Measurements from ENCODE around the gene CCL11.

Gene CCL11

GRCh38 chr17:34257986-34258326 lies 27.6 kb upstream of the CCL11 start:
- DNase-seq = no peak

GRCh38 chr17:34259146-34259545 lies 26.4 kb upstream of the CCL11 start:
- no peak for DNase-seq

- no peak for DNase-seq
Measured at GRCh38 chr17:34260861-34261260, 24.7 kb upstream of the CCL11 start.

GRCh38 chr17:34261568-34262337 lies 23.8 kb upstream of the CCL11 start:
- no peak for DNase-seq

- DNase-seq = no peak
Measured at GRCh38 chr17:34265711-34266110, 19.8 kb upstream of the CCL11 start.

GRCh38 chr17:34269969-34270368 lies 15.6 kb upstream of the CCL11 start, which contains the start of gene CCL7:
Gene CCL7 (plus strand): TSS chr17:34270221. CDS start chr17:34270291, 70 bp downstream.
- DNase-seq = no peak

GRCh38 chr17:34275881-34276280 lies 9.7 kb upstream of the CCL11 start:
- DNase-seq = no peak

- DNase-seq = no peak
Measured at GRCh38 chr17:34276826-34277225, 8.7 kb upstream of the CCL11 start.

- no peak for DNase-seq
Measured at GRCh38 chr17:34283571-34283970, 2.0 kb upstream of the CCL11 start.

- no peak for DNase-seq
Measured at GRCh38 chr17:34287875-34288274, 2.3 kb downstream of the CCL11 start.

- no peak for DNase-seq
Measured at GRCh38 chr17:34290586-34290985, 5.0 kb downstream of the CCL11 start.

- DNase-seq = no peak
Measured at GRCh38 chr17:34291721-34292348, 6.3 kb downstream of the CCL11 start.

GRCh38 chr17:34299027-34299426 lies 13.5 kb downstream of the CCL11 start:
- DNase-seq = no peak

GRCh38 chr17:34299956-34300577 lies 14.5 kb downstream of the CCL11 start:
- no peak for DNase-seq

- DNase-seq = peak; percentile 72
Measured at GRCh38 chr17:34300652-34301370, 15.3 kb downstream of the CCL11 start.

- no peak for DNase-seq
Measured at GRCh38 chr17:34301986-34302385, 16.4 kb downstream of the CCL11 start.

GRCh38 chr17:34302636-34303035 lies 17.1 kb downstream of the CCL11 start:
- no peak for DNase-seq

GRCh38 chr17:34303606-34304005 lies 18.1 kb downstream of the CCL11 start:
- no peak for DNase-seq

GRCh38 chr17:34305061-34305460 lies 19.5 kb downstream of the CCL11 start:
- no peak for DNase-seq

GRCh38 chr17:34305606-34306005 lies 20.1 kb downstream of the CCL11 start:
- no peak for DNase-seq

GRCh38 chr17:34306466-34306865 lies 20.9 kb downstream of the CCL11 start:
- no peak for DNase-seq

GRCh38 chr17:34307110-34307509 lies 21.6 kb downstream of the CCL11 start:
- no peak for DNase-seq

- no peak for DNase-seq
Measured at GRCh38 chr17:34308371-34308770, 22.8 kb downstream of the CCL11 start.

- no peak for DNase-seq
Measured at GRCh38 chr17:34311291-34311690, 25.7 kb downstream of the CCL11 start.
